Adrenal gland (tissue), 5 donors: ENCODE measurements around the gene RNMT.
"Not testable (repeated sequence)": the region's sequence is repeated elsewhere in the genome, so short reads cannot be mapped to it uniquely, and the experiment has no call there.

ENCODE experiments used
- CTCF ChIP-seq, 6 experiments: fragments of 450-650 bp in 4 of 6; fragments of 200-600 bp in 2 of 6; sonication (generic) in 1 of 6; IDR thresholded peaks; 1 replicate in 5 of 6; 2 replicates in 1 of 6; pipeline versions ENCODE4 v1.5.1 to v1.8.0; 2016 to 2021; ENCODE audit warnings: antibody characterized with exemption in 6 of 6, mild to moderate bottlenecking in 2 of 6, moderate library complexity in 1 of 6
- POLR2A ChIP-seq, 2 donors: fragments of 450-650 bp; IDR thresholded peaks; one replicate each; pipeline ENCODE4 v1.6.1; 2017; ENCODE audit warnings: antibody characterized with exemption in 2 of 2, mild to moderate bottlenecking in 2 of 2, moderate library complexity in 1 of 2
- donor health status: DM: no; HTN: no; CAD: no.

- TF ChIP-seq CTCF, POLR2A (IDR thresholded peaks at IDR 0.05): not testable (repeated sequence)
Observed at GRCh38 chr18:13690060-13690459, 36.4 kb upstream of the RNMT start.
